GM18873 (cell line): ENCODE measurements around the gene SHB.

Source experiments
- ATAC-seq: cut with Tn5 transposase; IDR thresholded peaks from one replicate; pipeline ENCODE4 v1.9.1; 2021; ENCODE audit warnings: mild to moderate bottlenecking, moderate library complexity, moderate number of reproducible peaks; ENCODE audit not compliant: unreplicated experiment, low FRiP score

The SHB gene

GRCh38 chr9:38011991-38012390, 57.0 kb downstream of the SHB start:
- no peak for ATAC-seq

- no peak for ATAC-seq
Observed at GRCh38 chr9:38010918-38011704, 57.9 kb downstream of the SHB start.

GRCh38 chr9:38009990-38010389, 59.0 kb downstream of the SHB start:
- no peak for ATAC-seq

- no peak for ATAC-seq
Observed at GRCh38 chr9:38009035-38009501, 60.0 kb downstream of the SHB start.

- peak; percentile 55 for ATAC-seq
Observed at GRCh38 chr9:38008168-38009034, 60.6 kb downstream of the SHB start.

- no peak for ATAC-seq
Observed at GRCh38 chr9:38007016-38007415, 62.0 kb downstream of the SHB start.

GRCh38 chr9:38006163-38006562, 62.9 kb downstream of the SHB start:
- ATAC-seq = no peak

- ATAC-seq = no peak
Observed at GRCh38 chr9:38004809-38005560, 64.0 kb downstream of the SHB start.

- ATAC-seq = no peak
Observed at GRCh38 chr9:38003946-38004808, 64.8 kb downstream of the SHB start.

GRCh38 chr9:38003230-38003629, 65.8 kb downstream of the SHB start:
- ATAC-seq = no peak

- ATAC-seq = no peak
Observed at GRCh38 chr9:38001430-38001829, 67.6 kb downstream of the SHB start.

GRCh38 chr9:38000735-38001134, 68.3 kb downstream of the SHB start:
- ATAC-seq = peak; percentile 48

GRCh38 chr9:38000332-38000731, 68.7 kb downstream of the SHB start:
- ATAC-seq = no peak

GRCh38 chr9:37999588-38000189, 69.3 kb downstream of the SHB start:
- ATAC-seq = no peak

- ATAC-seq = no peak
Observed at GRCh38 chr9:37998881-37999587, 70.0 kb downstream of the SHB start.

GRCh38 chr9:37997636-37998374, 71.2 kb downstream of the SHB start:
- ATAC-seq = no peak

- no peak for ATAC-seq
Observed at GRCh38 chr9:37996819-37997217, 72.2 kb downstream of the SHB start.
